GM13976 (cell line): ENCODE measurements around the gene PC.

ENCODE experiments used
- DNase-seq: peaks from one replicate; pipeline ENCODE4 v3.0.0; 2012; ENCODE audit warnings: low spot score
- CTCF ChIP-seq: IDR thresholded peaks from 2 replicates; pipeline ENCODE4 v1.5.1; 2012; ENCODE audit warnings: borderline replicate concordance, mild to moderate bottlenecking; ENCODE audit not compliant: insufficient read depth; ENCODE audit errors: extremely low read depth, missing control alignments, control extremely low read depth
- in situ Hi-C: fragments of 300-500 bp; cut with MboI; formaldehyde crosslinking; loops from one replicate; pipeline ENCODE4 v1.12.0; 2022; ENCODE audit warnings: low sequenced_read_pairs, mixed read lengths, inconsistent platforms; ENCODE audit not compliant: unreplicated experiment

PC gene

DNA sequence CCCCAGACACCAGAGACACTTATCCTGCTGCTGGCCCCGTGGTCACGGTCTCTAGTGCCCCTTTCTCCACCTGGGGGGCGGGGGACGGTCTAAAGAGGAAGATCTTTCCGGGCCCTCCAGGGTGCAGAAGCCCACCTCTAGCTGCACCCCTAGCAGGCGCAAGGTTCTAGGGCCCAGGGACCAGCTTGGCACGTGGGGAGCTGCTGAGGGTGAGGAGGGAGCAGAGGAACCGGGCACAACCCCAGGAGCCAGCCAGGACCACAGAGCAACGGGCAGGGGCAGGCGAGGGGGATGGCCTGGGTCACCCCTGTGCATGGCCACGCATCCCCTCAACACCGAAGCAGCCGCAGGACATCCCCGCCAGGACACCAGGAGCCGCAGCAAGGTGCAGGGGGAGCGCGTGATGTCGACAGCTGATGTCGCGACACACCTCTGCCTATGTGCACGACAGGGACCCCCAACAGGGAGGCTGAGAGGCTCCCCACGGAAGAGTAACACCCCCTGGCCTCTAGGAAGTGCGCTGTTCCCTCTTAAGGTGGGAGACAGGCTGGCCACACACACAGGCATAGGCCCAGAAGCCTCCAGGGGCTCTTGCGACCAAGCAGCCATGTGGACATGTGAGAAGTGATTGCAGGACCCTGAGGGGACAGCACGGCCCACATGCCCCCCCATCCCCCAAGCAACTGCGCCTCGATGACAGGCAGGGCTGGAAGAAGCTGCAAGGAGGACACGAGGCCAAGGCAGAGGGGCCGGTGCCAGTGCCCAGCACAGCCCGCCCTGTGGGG is 96.2 kb downstream of the PC start:
- DNase-seq = no peak
- in situ Hi-C loops = no loop called here
- no peak for TF ChIP-seq CTCF

DNA sequence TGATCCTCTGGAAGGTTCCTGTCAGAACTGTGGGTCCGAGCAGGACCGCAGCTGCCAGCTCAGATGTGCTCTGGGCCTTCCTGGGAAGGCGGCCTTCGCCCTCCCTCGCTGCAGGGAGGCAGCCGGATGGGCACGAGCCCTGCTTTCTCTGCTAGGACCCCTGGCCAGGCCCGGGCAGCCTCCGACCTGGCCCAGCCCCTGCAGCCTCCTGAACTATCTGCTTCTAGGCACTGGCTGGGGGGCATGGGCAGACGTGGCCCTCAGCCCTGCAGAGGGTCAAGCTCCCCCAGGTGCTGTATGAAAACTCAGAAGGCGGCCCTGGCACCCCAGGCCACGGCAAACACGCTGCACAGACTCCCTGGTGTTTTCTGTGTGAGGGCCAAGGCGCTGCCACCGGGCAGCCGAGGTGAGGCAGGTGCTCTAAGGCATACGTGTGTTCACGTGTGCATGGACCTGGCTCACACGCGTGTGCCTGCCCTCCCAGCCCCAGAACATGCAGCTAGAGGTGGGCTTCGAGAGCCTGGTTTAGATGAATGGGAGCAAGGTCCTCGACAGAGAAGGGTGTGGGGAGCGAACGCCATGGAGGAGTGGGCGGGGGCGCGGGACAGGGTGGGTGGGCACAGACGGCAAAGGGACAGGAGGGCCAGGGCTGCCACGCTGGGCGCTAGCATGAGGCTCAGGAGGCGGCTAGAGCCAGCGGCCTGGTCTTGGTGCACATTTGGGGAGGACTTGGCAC is 97.0 kb downstream of the PC start:
- no peak for TF ChIP-seq CTCF
- DNase-seq = no peak
- in situ Hi-C loops = no loop called here

- in situ Hi-C loops = no loop called here
- DNase-seq = no peak
- no peak for TF ChIP-seq CTCF
Observed at GRCh38 chr11:66860449-66860831, 97.7 kb downstream of the PC start.

GRCh38 chr11:66859686-66860448 is 98.3 kb downstream of the PC start:
- no peak for TF ChIP-seq CTCF
- in situ Hi-C loops = no loop called here
- no peak for DNase-seq

- in situ Hi-C loops = no loop called here
- no peak for TF ChIP-seq CTCF
- DNase-seq = no peak
Observed at GRCh38 chr11:66858939-66859685, 99.1 kb downstream of the PC start.
